Thymus (tissue), 11 donors: Measurements from ENCODE around the gene ABL1. TPM values are rescaled to one million over a fixed set of nuclear protein-coding genes. Genes with fewer than 3 reads are reported as not detected.
A peak's percentile ranks its signal among the peaks of the same experiment; 100 is the strongest.
"Not testable (repeated sequence)": the region's sequence is repeated elsewhere in the genome, so short reads cannot be mapped to it uniquely, and the experiment has no call there.

ENCODE experiments used
- DNase-seq, 9 donors: peaks; one replicate each; pipeline ENCODE4 v3.0.0-alpha.2; 2013; ENCODE audit warnings: low spot score in 9 of 9, low read depth in 6 of 9, missing footprints in 1 of 9
- H3K27ac ChIP-seq, 2 donors: one replicate each; pipeline ENCODE4 v1.5.1; 2013; ENCODE audit warnings: control low read depth in 1 of 2, low read depth in 1 of 2, low read length in 1 of 2, mild to moderate bottlenecking in 1 of 2, moderate library complexity in 1 of 2
- H3K27me3 ChIP-seq, 2 donors: one replicate each; pipeline ENCODE4 v1.5.1; 2013; ENCODE audit warnings: low read length in 1 of 2; ENCODE audit not compliant: control insufficient read depth in 2 of 2, insufficient read depth in 1 of 2
- H3K36me3 ChIP-seq, 2 donors: one replicate each; pipeline ENCODE4 v1.5.1; 2013; ENCODE audit warnings: low read length in 1 of 2, mild to moderate bottlenecking in 1 of 2, moderate library complexity in 1 of 2; ENCODE audit not compliant: control insufficient read depth in 2 of 2, insufficient read depth in 2 of 2
- H3K4me1 ChIP-seq, 2 donors: one replicate each; pipeline ENCODE4 v1.5.1; 2013; ENCODE audit warnings: low read length in 2 of 2; ENCODE audit not compliant: control insufficient read depth in 2 of 2, insufficient read depth in 2 of 2
- H3K4me3 ChIP-seq, 2 donors: one replicate each; pipeline ENCODE4 v1.5.1; 2013; ENCODE audit warnings: low read length in 2 of 2, control low read depth in 1 of 2, mild to moderate bottlenecking in 1 of 2
- H3K9me3 ChIP-seq, 2 donors: one replicate each; pipeline ENCODE4 v1.5.1; 2013; ENCODE audit warnings: low read length in 1 of 2, mild to moderate bottlenecking in 1 of 2; ENCODE audit not compliant: control insufficient read depth in 2 of 2, insufficient read depth in 1 of 2
- WGBS: extraction: QIAGEN DNeasy Blood & Tissue Kit; methylation state at CpG from one replicate; pipeline ENCODE4 v1.1.7; 2013; 5-methylcytosine and 5-hydroxymethylcytosine counted together
- polyA plus RNA-seq: library from polyadenylated mRNA; stranded (reverse); fragments of 200-250 nt; gene quantifications from one replicate; pipeline ENCODE4 v1.2.3, GENCODE V29; 2013
- total RNA-seq: library from RNA; stranded (reverse); fragments of 120-200 nt; gene quantifications from one replicate; pipeline ENCODE4 v1.2.4, GENCODE V29; 2013
- donor health status: healthy.

Gene ABL1
- total and polyA plus RNA-seq, 2 donors, result 9.5 to 21.1 TPM

- no peaks in the 10 kb centered on the region for H3K36me3 ChIP-seq
- DNase-seq, result no peak
- WGBS, result 93% methylated on average over 7 of the region's 7 CpGs
- no peaks in the 10 kb centered on the region for H3K9me3 ChIP-seq
- H3K4me1 ChIP-seq, result peaks cover 0 to 6% of the 10 kb centered on the region in 2 donors
- H3K4me3 ChIP-seq, result no peak overlapping the region
- H3K27ac ChIP-seq, result peak overlapping the region; percentile 74 to 77
- H3K27me3 ChIP-seq, result no peaks in the 10 kb centered on the region
These were observed 10.9 kb downstream of the ABL1 start for GRCh38 chr9:130845901-130846481.

GRCh38 chr9:130846487-130847305 lies 11.6 kb downstream of the ABL1 start:
- no peak overlapping the region for H3K4me3 ChIP-seq
- WGBS, result 89% methylated on average over 12 of the region's 12 CpGs
- H3K9me3 ChIP-seq, result no peaks in the 10 kb centered on the region
- H3K27ac ChIP-seq, result peak overlapping the region; percentile 74 to 77
- peaks cover 0 to 6% of the 10 kb centered on the region in 2 donors for H3K4me1 ChIP-seq
- no peaks in the 10 kb centered on the region for H3K27me3 ChIP-seq
- H3K36me3 ChIP-seq, result no peaks in the 10 kb centered on the region
- DNase-seq, result no peak

GRCh38 chr9:130847306-130848217 lies 12.5 kb downstream of the ABL1 start:
- WGBS, result 91% methylated on average over 13 of the region's 13 CpGs
- H3K27ac ChIP-seq, result peak overlapping the region; percentile 15 to 77
- no peak for DNase-seq
- H3K9me3 ChIP-seq, result no peaks in the 10 kb centered on the region
- H3K4me1 ChIP-seq, result peaks cover 0 to 6% of the 10 kb centered on the region in 2 donors
- H3K4me3 ChIP-seq, result no peak overlapping the region
- no peaks in the 10 kb centered on the region for H3K27me3 ChIP-seq
- H3K36me3 ChIP-seq, result no peaks in the 10 kb centered on the region

GRCh38 chr9:130848514-130848913 lies 13.5 kb downstream of the ABL1 start:
- not testable (repeated sequence) for H3K9me3 ChIP-seq, H3K27ac ChIP-seq, H3K4me1 ChIP-seq, H3K36me3 ChIP-seq, H3K27me3 ChIP-seq, H3K4me3 ChIP-seq, DNase-seq
- WGBS, result 97% methylated on average over 8 of the region's 8 CpGs

GRCh38 chr9:130849356-130849755 lies 14.3 kb downstream of the ABL1 start:
- WGBS, result 95% methylated on average over 9 of the region's 9 CpGs
- no peaks in the 10 kb centered on the region for H3K9me3 ChIP-seq
- peaks cover 0 to 4% of the 10 kb centered on the region in 2 donors for H3K4me1 ChIP-seq
- no peaks in the 10 kb centered on the region for H3K27me3 ChIP-seq
- peaks cover 4 to 9% of the 10 kb centered on the region in 2 donors for H3K36me3 ChIP-seq
- H3K27ac ChIP-seq, result no peak overlapping the region
- DNase-seq, result no peak
- H3K4me3 ChIP-seq, result no peak overlapping the region

GRCh38 chr9:130852801-130853200 lies 17.7 kb downstream of the ABL1 start:
- Histone ChIP-seq H3K27me3 (no peaks in the 10 kb centered on the region), H3K9me3 (no peaks in the 10 kb centered on the region), H3K36me3 (peaks cover 22 to 30% of the 10 kb centered on the region in 2 donors), H3K4me3 (no peak overlapping the region), H3K27ac (no peak overlapping the region), H3K4me1 (no peaks in the 10 kb centered on the region)
- DNase-seq, result no peak
- 97% methylated on average over 7 of the region's 7 CpGs for WGBS

GRCh38 chr9:130854092-130854491 lies 19.0 kb downstream of the ABL1 start:
- H3K27ac ChIP-seq, result no peak overlapping the region
- no peak for DNase-seq
- H3K36me3 ChIP-seq, result peaks cover 26 to 34% of the 10 kb centered on the region in 2 donors
- no peaks in the 10 kb centered on the region for H3K27me3 ChIP-seq
- no peak overlapping the region for H3K4me3 ChIP-seq
- 98% methylated on average over 8 of the region's 8 CpGs for WGBS
- peaks cover 0 to 5% of the 10 kb centered on the region in 2 donors for H3K4me1 ChIP-seq
- no peaks in the 10 kb centered on the region for H3K9me3 ChIP-seq

- WGBS, result 98% methylated on average over 9 of the region's 9 CpGs
- no peak for DNase-seq
- Histone ChIP-seq H3K27ac (no peak overlapping the region), H3K9me3 (no peaks in the 10 kb centered on the region), H3K27me3 (no peaks in the 10 kb centered on the region), H3K4me3 (no peak overlapping the region), H3K4me1 (peaks cover 0 to 5% of the 10 kb centered on the region in 2 donors), H3K36me3 (peaks cover 31 to 35% of the 10 kb centered on the region in 2 donors)
These were observed 19.8 kb downstream of the ABL1 start for GRCh38 chr9:130854835-130855234.
